NCI-H510A (cell line): ENCODE measurements around the gene RALB.
A peak's percentile ranks its signal among the peaks of the same experiment; 100 is the strongest.
"Not testable (repeated sequence)": the region's sequence is repeated elsewhere in the genome, so short reads cannot be mapped to it uniquely, and the experiment has no call there.

Experiments used
- DNase-seq: peaks from one replicate; lab custom pipeline; 2025; lab: John Stamatoyannopoulos, UW

The RALB gene

GRCh38 chr2:120293096-120294007, 40.7 kb downstream of the RALB start:
- no peak for DNase-seq

GRCh38 chr2:120294008-120294340, 41.3 kb downstream of the RALB start:
- DNase-seq, result no peak

GRCh38 chr2:120298173-120298835, 45.7 kb downstream of the RALB start:
- no peak for DNase-seq

- no peak for DNase-seq
These were observed 46.4 kb downstream of the RALB start for GRCh38 chr2:120299004-120299403.

GRCh38 chr2:120299561-120299960, 46.9 kb downstream of the RALB start:
- no peak for DNase-seq

GRCh38 chr2:120300385-120300784, 47.7 kb downstream of the RALB start:
- no peak for DNase-seq

GRCh38 chr2:120301284-120301683, 48.6 kb downstream of the RALB start:
- no peak for DNase-seq

- DNase-seq, result no peak
These were observed 49.6 kb downstream of the RALB start for GRCh38 chr2:120302301-120302700.

- no peak for DNase-seq
These were observed 50.5 kb downstream of the RALB start for GRCh38 chr2:120303177-120303576.

- no peak for DNase-seq
These were observed 52.6 kb downstream of the RALB start for GRCh38 chr2:120305296-120305695.

GRCh38 chr2:120305937-120306490, 53.4 kb downstream of the RALB start:
- DNase-seq, result no peak

GRCh38 chr2:120307482-120307881, 54.8 kb downstream of the RALB start:
- DNase-seq, result no peak

- no peak for DNase-seq
These were observed 55.6 kb downstream of the RALB start for GRCh38 chr2:120308038-120308910.

- DNase-seq, result no peak
These were observed 57.5 kb downstream of the RALB start for GRCh38 chr2:120310136-120310535.

- DNase-seq, result not testable (repeated sequence)
These were observed 58.2 kb downstream of the RALB start for GRCh38 chr2:120310841-120311240.

- no peak for DNase-seq
These were observed 59.4 kb downstream of the RALB start for GRCh38 chr2:120312076-120312475.

GRCh38 chr2:120312860-120313694, 60.4 kb downstream of the RALB start:
- peak; percentile 66 for DNase-seq

- DNase-seq, result no peak
These were observed 61.3 kb downstream of the RALB start for GRCh38 chr2:120313695-120314615.

GRCh38 chr2:120314690-120315366, 62.2 kb downstream of the RALB start:
- no peak for DNase-seq
